Measurements from ENCODE around the gene SZT2. TPM values are rescaled to one million over a fixed set of nuclear protein-coding genes. Genes with fewer than 3 reads are reported as not detected.

Gene SZT2
- total RNA-seq, 1 donor from 2014 or later = 139 TPM

DNA sequence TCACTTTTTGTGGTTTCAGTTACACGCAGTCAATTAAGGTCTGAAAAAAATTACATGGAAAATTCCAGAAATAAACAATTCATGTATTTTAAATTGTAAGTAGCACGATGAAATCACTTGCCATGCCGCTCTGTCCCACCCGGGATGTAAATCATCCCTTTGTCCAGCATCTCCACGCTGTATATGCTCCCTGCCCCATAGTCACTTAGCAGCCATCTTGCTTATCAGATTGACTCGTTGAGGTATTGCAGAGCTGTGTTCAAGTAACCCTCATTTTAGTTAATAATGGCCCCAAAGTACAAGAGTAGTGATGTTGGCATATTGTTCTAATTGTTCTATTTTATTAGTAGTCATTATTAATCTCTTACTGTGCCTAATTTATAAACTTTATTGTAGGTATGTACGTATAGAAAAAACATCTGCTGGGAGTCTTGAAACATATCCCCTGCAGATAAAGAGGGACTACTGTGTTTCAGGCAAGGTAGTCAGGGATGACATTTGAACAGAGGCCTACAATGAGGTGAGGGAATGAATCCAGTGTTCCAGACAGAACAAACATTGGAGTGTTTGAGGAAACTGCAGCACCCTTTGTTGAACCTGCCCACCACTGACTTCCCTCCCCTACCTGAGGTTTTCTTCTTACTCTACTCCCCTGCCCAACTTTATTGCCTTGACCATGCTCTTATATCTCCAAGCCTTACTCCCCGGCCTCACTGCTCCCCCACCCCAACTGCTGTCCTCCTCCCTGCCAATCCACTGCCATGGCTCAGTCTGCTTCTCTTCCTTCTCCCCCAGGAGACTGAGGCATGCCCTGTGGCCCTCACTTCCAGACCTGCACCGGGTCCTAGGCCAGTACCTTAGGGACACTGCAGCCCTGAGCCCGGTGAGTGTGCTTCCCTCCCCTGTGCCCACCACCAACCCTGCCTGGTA lies 38.0 kb upstream of the SZT2 start:
- no peaks in the 10 kb centered on the region for H3K9me3 Mint-ChIP-seq
- peaks cover 2% of the 10 kb centered on the region for H3K36me3 Mint-ChIP-seq (ENCODE audit: low read depth)
- no peaks in the 10 kb centered on the region for H3K27me3 Mint-ChIP-seq
- peaks cover 11% of the 10 kb centered on the region for H3K4me1 Mint-ChIP-seq
- TF ChIP-seq CTCF (IDR thresholded peaks at IDR 0.05) = no peak
- DNase-seq (no peak), ATAC-seq (ENCODE audit: low read depth) (no peak)
- ChIA-PET CTCF (no interaction called here), POLR2A (no interaction called here)
- intact Hi-C loops (cut with micrococcal nuclease) = loop anchor here (10.0 kb wide), 1 partner anchor 623 kb away; the partner anchor contains the start of genes ATP6V0B, B4GALT2 and DPH2
- no peak overlapping the region for H3K27ac Mint-ChIP-seq
- no peak overlapping the region for H3K4me3 Mint-ChIP-seq

DNA sequence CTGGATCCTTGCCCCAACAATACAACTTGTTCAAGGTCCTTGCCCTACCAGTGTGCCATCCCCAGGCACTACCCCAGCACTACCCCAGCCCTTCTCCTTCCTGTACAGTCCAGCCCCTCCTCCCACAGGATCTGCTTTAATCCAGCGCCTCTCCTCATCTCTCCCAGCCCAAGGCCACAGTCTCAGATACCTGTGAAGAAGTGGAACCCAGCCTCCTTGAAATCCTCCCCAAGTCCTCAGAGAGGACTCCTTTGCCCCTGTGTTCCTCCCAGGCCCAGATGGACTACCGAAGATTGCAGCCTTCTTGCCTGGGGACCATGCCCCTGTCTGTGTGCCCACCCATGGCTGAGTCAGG lies 37.4 kb upstream of the SZT2 start:
- ChIA-PET CTCF (no interaction called here), POLR2A (interaction anchor here (0.9 kb wide), 1 partner anchor 102 kb away, joined by 4 read pairs; the partner anchor contains the start of gene HYI)
- no peaks in the 10 kb centered on the region for H3K27me3 Mint-ChIP-seq
- TF ChIP-seq CTCF (IDR thresholded peaks at IDR 0.05) = no peak
- peaks cover 11% of the 10 kb centered on the region for H3K4me1 Mint-ChIP-seq
- no peak overlapping the region for H3K27ac Mint-ChIP-seq
- H3K36me3 Mint-ChIP-seq (ENCODE audit: low read depth) = peaks cover 2% of the 10 kb centered on the region
- intact Hi-C loops (cut with micrococcal nuclease) = loop anchor here (10.0 kb wide), 1 partner anchor 622 kb away; the partner anchor contains the start of genes ATP6V0B, B4GALT2 and DPH2
- no peak for DNase-seq
- H3K4me3 Mint-ChIP-seq = no peak overlapping the region
- ATAC-seq (ENCODE audit: low read depth) = no peak
- no peaks in the 10 kb centered on the region for H3K9me3 Mint-ChIP-seq

DNA sequence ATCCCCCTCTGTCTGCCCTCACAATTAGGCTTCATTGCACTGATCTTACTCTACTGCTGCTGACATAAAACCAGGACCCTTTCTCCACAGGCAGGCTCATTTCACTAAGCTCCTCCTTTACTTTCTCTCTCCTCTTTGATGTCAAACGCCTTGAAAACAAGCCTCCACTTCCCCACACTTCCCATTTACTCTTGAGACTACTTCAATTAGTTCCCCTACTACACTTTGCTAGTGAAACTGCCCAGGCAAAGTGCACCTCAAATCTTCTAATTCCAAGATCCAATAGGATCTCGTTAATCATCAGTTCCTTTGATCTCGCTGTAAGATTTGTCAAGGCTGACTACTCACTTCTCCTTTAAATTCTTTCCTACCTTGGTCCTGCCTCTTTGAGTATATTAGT lies 36.8 kb upstream of the SZT2 start:
- peaks cover 2% of the 10 kb centered on the region for H3K36me3 Mint-ChIP-seq (ENCODE audit: low read depth)
- no peak for TF ChIP-seq CTCF (IDR thresholded peaks at IDR 0.05)
- ATAC-seq (ENCODE audit: low read depth) (no peak), DNase-seq (no peak)
- H3K4me3 Mint-ChIP-seq = no peak overlapping the region
- POLR2A ChIA-PET = interaction anchor here (0.6 to 0.9 kb wide), 3 partner anchors 16 to 113 kb away, joined by 4 to 8 read pairs (median 4); partner anchors contain the start of gene HYI
- peaks cover 14% of the 10 kb centered on the region for H3K4me1 Mint-ChIP-seq
- CTCF ChIA-PET = no interaction called here
- no peaks in the 10 kb centered on the region for H3K9me3 Mint-ChIP-seq
- H3K27ac Mint-ChIP-seq = no peak overlapping the region
- no peaks in the 10 kb centered on the region for H3K27me3 Mint-ChIP-seq
- intact Hi-C loops (cut with micrococcal nuclease) = loop anchor here (10.0 kb wide), 1 partner anchor 622 kb away; the partner anchor contains the start of genes ATP6V0B, B4GALT2 and DPH2

GRCh38 chr1:43354471-43354870 lies 35.2 kb upstream of the SZT2 start:
- Mint-ChIP-seq H3K27me3 (no peaks in the 10 kb centered on the region), H3K27ac (no peak overlapping the region), H3K36me3 (ENCODE audit: low read depth) (peaks cover 6% of the 10 kb centered on the region), H3K4me1 (peaks cover 20% of the 10 kb centered on the region), H3K9me3 (no peaks in the 10 kb centered on the region), H3K4me3 (no peak overlapping the region)
- DNase-seq (no peak), ATAC-seq (ENCODE audit: low read depth) (no peak)
- TF ChIP-seq CTCF (IDR thresholded peaks at IDR 0.05) = no peak
- CTCF ChIA-PET = no interaction called here
- intact Hi-C loops (cut with micrococcal nuclease) = loop anchor here (10.0 kb wide), 1 partner anchor 620 kb away; the partner anchor contains the start of genes ATP6V0B, B4GALT2 and DPH2
- POLR2A ChIA-PET = interaction anchor here (1.0 kb wide), 1 partner anchor 14 kb away, joined by 5 read pairs; the partner anchor contains the start of gene ELOVL1

DNA sequence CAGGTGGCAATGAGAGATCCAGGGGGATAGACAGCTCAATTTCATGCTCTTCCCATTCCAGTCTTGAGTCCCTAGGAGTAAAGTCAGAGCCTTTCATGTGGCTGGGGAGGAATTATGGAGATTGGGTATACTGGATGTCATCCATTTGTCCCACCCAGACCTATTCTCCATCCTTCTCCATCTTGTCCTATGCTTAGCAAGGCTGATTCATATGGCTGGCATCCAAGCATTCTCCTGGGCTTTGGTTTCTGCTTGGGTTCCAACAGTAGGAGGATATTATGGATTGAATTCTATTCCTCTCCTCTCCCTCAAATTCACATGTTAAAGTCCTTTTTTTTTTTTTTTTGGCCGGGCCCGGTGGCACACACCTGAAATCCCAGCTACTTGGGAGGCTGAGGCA lies 34.8 kb upstream of the SZT2 start:
- no peak for TF ChIP-seq CTCF (IDR thresholded peaks at IDR 0.05)
- ATAC-seq (ENCODE audit: low read depth) (no peak), DNase-seq (no peak)
- Mint-ChIP-seq H3K4me3 (no peak overlapping the region), H3K27me3 (no peaks in the 10 kb centered on the region), H3K9me3 (no peaks in the 10 kb centered on the region), H3K27ac (no peak overlapping the region), H3K4me1 (peaks cover 19% of the 10 kb centered on the region), H3K36me3 (ENCODE audit: low read depth) (peaks cover 6% of the 10 kb centered on the region)
- ChIA-PET POLR2A (interaction anchor here (0.7 to 1.0 kb wide), 2 partner anchors 9 to 13 kb away, joined by 5 to 6 read pairs; partner anchors contain the start of gene ELOVL1), CTCF (no interaction called here)
- intact Hi-C loops (cut with micrococcal nuclease) = loop anchor here (10.0 kb wide), 1 partner anchor 620 kb away; the partner anchor contains the start of genes ATP6V0B, B4GALT2 and DPH2
